Type B pancreatic cell (in vitro differentiated cells): ENCODE results near the gene ZNF831. TPM values are rescaled to one million over a fixed set of nuclear protein-coding genes. Genes with fewer than 3 reads are reported as not detected.
A peak's percentile ranks its signal among the peaks of the same experiment; 100 is the strongest.

Source experiments
- DNase-seq: peaks from one replicate; pipeline ENCODE4 v3.0.0; 2021; ENCODE audit warnings: mixed read lengths; ENCODE audit not compliant: unreplicated experiment; ENCODE audit errors: extremely low spot score
- H3K27ac Mint-ChIP-seq: 2 replicates; pipeline ENCODE4 v1.8.0; 2021; ENCODE audit warnings: mild to moderate bottlenecking, mixed read lengths
- H3K27me3 Mint-ChIP-seq: 2 replicates; pipeline ENCODE4 v1.8.0; 2021; ENCODE audit warnings: mixed read lengths
- H3K36me3 Mint-ChIP-seq: 2 replicates; pipeline ENCODE4 v1.8.0; 2021; ENCODE audit warnings: mixed read lengths
- H3K4me1 Mint-ChIP-seq: one replicate; pipeline ENCODE4 v1.8.0; 2021; ENCODE audit warnings: mixed read lengths; ENCODE audit not compliant: unreplicated experiment
- H3K4me3 Mint-ChIP-seq: 2 replicates; pipeline ENCODE4 v1.8.0; 2021; ENCODE audit warnings: mild to moderate bottlenecking, mixed read lengths
- H3K9me3 Mint-ChIP-seq: 2 replicates; pipeline ENCODE4 v1.8.0; 2021; ENCODE audit warnings: mixed read lengths
- total RNA-seq: library from RNA; stranded (reverse); gene quantifications from 2 replicates; pipeline ENCODE4 v1.2.1, GENCODE V29; 2021; ENCODE audit warnings: low replicate concordance
- TF ChIP-seq, protein P1 (sequence below): fragments of 200-600 bp; sonication (generic); conservative IDR thresholded peaks from 2 replicates; pipeline ENCODE4 v1.5.0; 2021; ENCODE audit warnings: antibody characterized with exemption, mild to moderate bottlenecking

The ZNF831 gene
- total RNA-seq, 1 donor from 2014 or later = not detected

DNA sequence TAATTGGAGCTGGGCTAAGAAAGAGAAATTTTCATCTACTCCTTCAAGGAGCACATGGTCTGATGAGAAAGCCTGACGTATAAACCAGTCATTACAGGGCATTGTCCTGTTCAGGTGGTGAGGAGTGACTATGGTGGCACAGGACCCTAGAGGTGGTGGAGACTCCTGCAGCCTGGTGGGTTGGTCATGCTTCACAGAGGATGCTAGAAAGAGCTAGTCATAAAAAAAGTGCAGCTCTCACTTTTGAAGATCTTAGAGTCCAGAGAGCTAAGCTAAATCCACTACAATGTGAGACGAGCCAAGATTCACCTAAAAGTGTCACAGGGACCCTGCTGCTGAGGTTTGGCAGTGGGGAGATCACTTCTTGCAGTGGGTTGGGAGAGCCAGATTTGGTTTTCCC, 9.8 kb upstream of the ZNF831 start:
- DNase-seq = no peak
- H3K9me3 Mint-ChIP-seq = no peaks in the 10 kb centered on the region
- peaks cover 19% of the 10 kb centered on the region for H3K27me3 Mint-ChIP-seq
- no peaks in the 10 kb centered on the region for H3K36me3 Mint-ChIP-seq
- H3K27ac Mint-ChIP-seq = no peak overlapping the region
- peaks cover 17% of the 10 kb centered on the region for H3K4me1 Mint-ChIP-seq
- no peak overlapping the region for H3K4me3 Mint-ChIP-seq
- TF ChIP-seq, protein P1, sequence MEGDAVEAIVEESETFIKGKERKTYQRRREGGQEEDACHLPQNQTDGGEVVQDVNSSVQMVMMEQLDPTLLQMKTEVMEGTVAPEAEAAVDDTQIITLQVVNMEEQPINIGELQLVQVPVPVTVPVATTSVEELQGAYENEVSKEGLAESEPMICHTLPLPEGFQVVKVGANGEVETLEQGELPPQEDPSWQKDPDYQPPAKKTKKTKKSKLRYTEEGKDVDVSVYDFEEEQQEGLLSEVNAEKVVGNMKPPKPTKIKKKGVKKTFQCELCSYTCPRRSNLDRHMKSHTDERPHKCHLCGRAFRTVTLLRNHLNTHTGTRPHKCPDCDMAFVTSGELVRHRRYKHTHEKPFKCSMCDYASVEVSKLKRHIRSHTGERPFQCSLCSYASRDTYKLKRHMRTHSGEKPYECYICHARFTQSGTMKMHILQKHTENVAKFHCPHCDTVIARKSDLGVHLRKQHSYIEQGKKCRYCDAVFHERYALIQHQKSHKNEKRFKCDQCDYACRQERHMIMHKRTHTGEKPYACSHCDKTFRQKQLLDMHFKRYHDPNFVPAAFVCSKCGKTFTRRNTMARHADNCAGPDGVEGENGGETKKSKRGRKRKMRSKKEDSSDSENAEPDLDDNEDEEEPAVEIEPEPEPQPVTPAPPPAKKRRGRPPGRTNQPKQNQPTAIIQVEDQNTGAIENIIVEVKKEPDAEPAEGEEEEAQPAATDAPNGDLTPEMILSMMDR = no peak

DNA sequence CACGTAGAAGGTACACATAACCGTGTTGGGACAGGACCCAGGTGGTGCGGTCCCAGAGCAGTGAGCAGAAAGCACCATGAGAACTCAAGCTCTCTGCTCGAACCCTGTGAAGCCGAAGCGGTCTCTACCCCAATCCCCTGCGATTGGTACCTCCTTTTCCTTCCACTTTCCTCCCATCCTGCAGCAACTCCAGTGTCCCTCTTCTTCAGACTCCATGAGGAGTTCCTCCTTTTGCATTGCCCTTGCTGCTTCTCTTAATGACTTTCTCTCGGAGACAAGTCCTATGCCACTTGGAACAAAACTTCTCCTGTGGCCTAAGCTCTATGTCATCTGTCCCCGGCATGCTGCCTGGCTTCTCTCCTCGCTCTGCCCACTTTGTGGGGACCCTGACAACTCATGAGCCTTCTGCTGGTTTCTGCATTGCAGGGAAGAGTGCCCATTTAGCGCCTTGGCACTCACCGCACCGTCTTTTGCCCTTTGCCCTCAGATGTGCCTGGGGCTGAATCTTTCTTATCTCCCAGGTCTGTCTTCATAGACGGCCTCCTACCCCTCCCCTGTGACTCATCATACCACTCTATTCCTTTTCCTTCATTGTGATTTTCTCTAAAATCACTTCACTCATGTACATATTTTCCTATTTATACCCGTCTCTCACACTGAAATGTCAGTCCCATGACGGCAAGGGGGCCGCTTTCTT, 9.2 kb upstream of the ZNF831 start:
- no peak for DNase-seq
- Mint-ChIP-seq H3K9me3 (no peaks in the 10 kb centered on the region), H3K4me1 (peaks cover 21% of the 10 kb centered on the region), H3K27me3 (peaks cover 19% of the 10 kb centered on the region), H3K27ac (no peak overlapping the region), H3K36me3 (no peaks in the 10 kb centered on the region), H3K4me3 (no peak overlapping the region)
- TF ChIP-seq, protein P1 = no peak

DNA sequence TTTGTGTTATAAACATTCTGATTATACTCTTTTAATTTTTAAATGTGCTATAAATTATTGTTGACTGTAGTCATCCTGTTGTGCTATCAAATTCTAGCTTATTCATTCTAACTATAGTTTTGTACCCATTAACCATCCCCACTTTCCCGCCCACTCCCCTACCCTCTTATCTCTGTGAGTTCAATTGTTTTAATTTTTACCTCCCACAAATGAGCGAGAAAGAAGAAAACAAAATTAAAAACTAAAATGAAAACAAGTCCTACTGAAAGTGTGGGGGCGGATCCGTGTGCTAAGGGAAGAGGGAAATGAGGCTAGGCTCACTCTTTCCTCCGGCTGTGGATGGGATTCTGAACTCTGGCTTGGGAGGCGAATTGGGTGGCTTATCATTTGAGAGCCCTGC, 6.6 kb upstream of the ZNF831 start:
- no peak overlapping the region for H3K4me3 Mint-ChIP-seq
- H3K27me3 Mint-ChIP-seq = peaks cover 17% of the 10 kb centered on the region
- H3K9me3 Mint-ChIP-seq = no peaks in the 10 kb centered on the region
- DNase-seq = no peak
- TF ChIP-seq, protein P1 = no peak
- H3K27ac Mint-ChIP-seq = no peak overlapping the region
- no peaks in the 10 kb centered on the region for H3K36me3 Mint-ChIP-seq
- H3K4me1 Mint-ChIP-seq = peaks cover 25% of the 10 kb centered on the region

DNA sequence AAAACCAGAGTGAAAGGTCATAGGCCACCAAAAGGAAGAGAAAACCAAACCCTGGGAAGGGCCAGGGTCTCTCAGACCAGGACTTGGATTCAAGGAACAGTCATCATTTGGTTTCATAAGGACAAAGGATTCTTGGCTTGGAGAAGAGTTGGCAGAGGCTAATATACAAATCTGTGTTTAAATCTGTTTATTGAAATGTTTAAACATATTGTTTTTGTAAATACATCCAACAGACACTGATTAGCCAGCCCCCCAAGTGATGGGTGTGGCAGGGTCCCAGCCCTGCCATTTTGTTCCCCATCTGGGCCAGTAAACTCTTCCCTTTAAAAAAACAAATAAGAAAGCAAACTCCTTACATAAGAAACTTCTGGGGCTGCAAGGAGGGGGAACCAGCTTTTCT, 6.1 kb upstream of the ZNF831 start:
- H3K36me3 Mint-ChIP-seq = no peaks in the 10 kb centered on the region
- H3K27ac Mint-ChIP-seq = peak overlapping the region; percentile 84
- no peak overlapping the region for H3K4me3 Mint-ChIP-seq
- H3K4me1 Mint-ChIP-seq = peaks cover 25% of the 10 kb centered on the region
- H3K27me3 Mint-ChIP-seq = peaks cover 15% of the 10 kb centered on the region
- no peak for DNase-seq
- H3K9me3 Mint-ChIP-seq = no peaks in the 10 kb centered on the region
- TF ChIP-seq, protein P1 = no peak

DNA sequence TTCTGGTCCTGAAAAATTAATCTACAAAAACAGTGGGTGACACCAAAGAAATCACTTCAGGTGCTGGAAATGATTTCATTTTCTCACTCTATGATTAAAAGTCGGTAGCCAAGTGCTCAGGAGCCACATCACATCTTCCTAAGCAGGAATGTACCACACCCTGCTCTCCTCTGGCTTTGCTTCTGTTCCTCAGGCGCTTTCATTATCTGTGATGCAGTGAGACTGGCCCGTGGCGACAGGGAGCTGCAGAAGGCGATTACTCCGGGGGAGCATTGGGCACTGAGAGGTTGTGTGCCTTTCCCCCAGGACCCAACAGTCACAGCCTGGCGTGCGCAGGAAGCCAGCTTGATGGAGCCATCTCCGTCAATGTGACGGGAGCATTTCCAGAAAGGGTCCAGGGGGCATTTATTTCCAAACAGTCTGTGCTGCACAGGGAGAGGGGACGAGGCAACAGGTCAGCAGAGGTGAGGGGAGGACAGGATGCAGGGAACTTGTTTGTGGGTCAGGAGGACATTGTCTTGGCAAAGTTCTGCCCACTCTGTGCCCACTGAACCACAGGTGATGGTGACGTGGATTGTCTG, 5.6 kb upstream of the ZNF831 start:
- Mint-ChIP-seq H3K4me3 (no peak overlapping the region), H3K4me1 (peaks cover 25% of the 10 kb centered on the region), H3K36me3 (no peaks in the 10 kb centered on the region), H3K27ac (peak overlapping the region; percentile 84), H3K27me3 (peaks cover 15% of the 10 kb centered on the region), H3K9me3 (no peaks in the 10 kb centered on the region)
- DNase-seq = no peak
- TF ChIP-seq, protein P1 = no peak
